WERI-Rb-1 (cell line): ENCODE data around the gene AMBP.

Experiments
- DNase-seq: peaks from one replicate; pipeline ENCODE4 v3.0.0-alpha.2; 2020
- H3K27ac ChIP-seq: fragments of 250-450 bp; sonication (Bioruptor Pico); 2 replicates; pipeline ENCODE4 v1.5.1; 2020; ENCODE audit warnings: mild to moderate bottlenecking, moderate library complexity
- H3K27me3 ChIP-seq: fragments of 250-450 bp; sonication (Bioruptor Pico); 2 replicates; pipeline ENCODE4 v1.5.1; 2021; ENCODE audit warnings: mild to moderate bottlenecking, low read depth, moderate library complexity; ENCODE audit not compliant: insufficient read depth, severe bottlenecking
- H3K36me3 ChIP-seq: fragments of 250-450 bp; sonication (Bioruptor Pico); 2 replicates; pipeline ENCODE4 v1.5.1; 2020; ENCODE audit warnings: mild to moderate bottlenecking, moderate library complexity
- H3K4me3 ChIP-seq: 2 replicates; pipeline ENCODE4 v1.5.1; 2011; ENCODE audit warnings: low read depth, mild to moderate bottlenecking, control low read depth, low read length
- H3K9me3 ChIP-seq: fragments of 250-450 bp; sonication (Bioruptor Pico); 2 replicates; pipeline ENCODE4 v1.5.1; 2021; ENCODE audit warnings: mild to moderate bottlenecking, moderate library complexity; ENCODE audit not compliant: severe bottlenecking
- TF ChIP-seq, protein P1 (sequence below): IDR thresholded peaks from 2 replicates; pipeline ENCODE4 v1.5.1; 2011; ENCODE audit warnings: low read depth, mild to moderate bottlenecking, control low read depth, inconsistent platforms, low read length

Gene AMBP

DNA sequence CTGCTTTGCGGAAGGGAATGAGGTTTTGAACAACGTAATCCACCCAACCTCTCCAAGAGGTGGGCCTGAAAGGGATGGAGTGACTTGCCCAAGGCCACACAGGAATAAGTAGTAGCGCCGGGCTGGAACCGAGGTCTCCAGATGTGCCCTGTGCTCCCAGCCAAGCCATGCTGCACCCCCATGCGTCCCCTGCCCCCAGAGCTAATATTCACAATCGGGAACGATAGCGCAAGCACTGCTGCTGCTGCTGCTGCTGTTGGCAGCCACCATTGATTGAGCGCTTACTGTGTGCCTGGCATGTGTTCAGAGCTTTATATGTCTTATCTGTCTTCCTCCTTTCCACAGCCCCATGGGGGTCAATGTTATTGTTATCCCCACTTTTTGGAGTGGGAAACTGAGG lies 43.9 kb downstream of the AMBP start:
- H3K27me3 ChIP-seq = no peaks in the 10 kb centered on the region
- no peak for DNase-seq
- no peaks in the 10 kb centered on the region for H3K36me3 ChIP-seq
- TF ChIP-seq, protein P1, sequence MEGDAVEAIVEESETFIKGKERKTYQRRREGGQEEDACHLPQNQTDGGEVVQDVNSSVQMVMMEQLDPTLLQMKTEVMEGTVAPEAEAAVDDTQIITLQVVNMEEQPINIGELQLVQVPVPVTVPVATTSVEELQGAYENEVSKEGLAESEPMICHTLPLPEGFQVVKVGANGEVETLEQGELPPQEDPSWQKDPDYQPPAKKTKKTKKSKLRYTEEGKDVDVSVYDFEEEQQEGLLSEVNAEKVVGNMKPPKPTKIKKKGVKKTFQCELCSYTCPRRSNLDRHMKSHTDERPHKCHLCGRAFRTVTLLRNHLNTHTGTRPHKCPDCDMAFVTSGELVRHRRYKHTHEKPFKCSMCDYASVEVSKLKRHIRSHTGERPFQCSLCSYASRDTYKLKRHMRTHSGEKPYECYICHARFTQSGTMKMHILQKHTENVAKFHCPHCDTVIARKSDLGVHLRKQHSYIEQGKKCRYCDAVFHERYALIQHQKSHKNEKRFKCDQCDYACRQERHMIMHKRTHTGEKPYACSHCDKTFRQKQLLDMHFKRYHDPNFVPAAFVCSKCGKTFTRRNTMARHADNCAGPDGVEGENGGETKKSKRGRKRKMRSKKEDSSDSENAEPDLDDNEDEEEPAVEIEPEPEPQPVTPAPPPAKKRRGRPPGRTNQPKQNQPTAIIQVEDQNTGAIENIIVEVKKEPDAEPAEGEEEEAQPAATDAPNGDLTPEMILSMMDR = no peak
- H3K27ac ChIP-seq = no peak overlapping the region
- H3K4me3 ChIP-seq = no peak overlapping the region
- H3K9me3 ChIP-seq = no peaks in the 10 kb centered on the region

DNA sequence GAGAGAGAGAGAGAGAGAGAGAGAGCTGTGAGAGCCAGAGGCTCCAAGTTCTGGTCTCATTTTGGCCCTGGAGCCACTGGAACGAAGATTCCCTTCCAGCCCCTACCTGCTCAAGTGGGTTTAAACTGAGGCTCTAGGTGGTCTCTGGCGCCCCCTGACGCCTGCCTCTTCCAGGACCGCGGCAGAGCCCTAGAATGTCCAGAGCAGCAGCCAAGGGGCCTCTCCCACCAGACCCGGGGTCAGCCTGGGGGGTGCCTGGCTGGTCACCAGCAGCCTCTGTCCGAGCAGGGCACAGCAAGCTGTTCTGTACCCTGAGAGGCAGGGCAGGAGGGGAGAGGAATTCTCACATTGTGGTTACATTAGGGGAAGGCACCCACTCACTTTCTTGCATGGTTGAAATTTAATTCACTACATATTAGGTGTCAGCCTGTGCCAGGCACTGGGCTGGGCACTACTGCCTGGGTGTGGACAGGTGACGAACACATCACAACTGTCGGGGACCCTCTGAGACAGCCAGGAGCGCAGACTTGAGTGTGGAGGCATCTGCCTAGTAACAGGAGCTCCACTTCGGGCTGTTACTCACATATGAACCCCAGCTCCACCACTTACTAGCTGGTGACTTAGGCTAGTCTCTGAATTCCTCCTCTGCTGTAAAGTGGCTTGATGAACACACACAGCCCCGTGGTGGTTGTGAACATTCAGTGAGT lies 44.5 kb downstream of the AMBP start:
- Histone ChIP-seq H3K4me3 (no peak overlapping the region), H3K36me3 (no peaks in the 10 kb centered on the region)
- DNase-seq = peak; percentile 76

DNA sequence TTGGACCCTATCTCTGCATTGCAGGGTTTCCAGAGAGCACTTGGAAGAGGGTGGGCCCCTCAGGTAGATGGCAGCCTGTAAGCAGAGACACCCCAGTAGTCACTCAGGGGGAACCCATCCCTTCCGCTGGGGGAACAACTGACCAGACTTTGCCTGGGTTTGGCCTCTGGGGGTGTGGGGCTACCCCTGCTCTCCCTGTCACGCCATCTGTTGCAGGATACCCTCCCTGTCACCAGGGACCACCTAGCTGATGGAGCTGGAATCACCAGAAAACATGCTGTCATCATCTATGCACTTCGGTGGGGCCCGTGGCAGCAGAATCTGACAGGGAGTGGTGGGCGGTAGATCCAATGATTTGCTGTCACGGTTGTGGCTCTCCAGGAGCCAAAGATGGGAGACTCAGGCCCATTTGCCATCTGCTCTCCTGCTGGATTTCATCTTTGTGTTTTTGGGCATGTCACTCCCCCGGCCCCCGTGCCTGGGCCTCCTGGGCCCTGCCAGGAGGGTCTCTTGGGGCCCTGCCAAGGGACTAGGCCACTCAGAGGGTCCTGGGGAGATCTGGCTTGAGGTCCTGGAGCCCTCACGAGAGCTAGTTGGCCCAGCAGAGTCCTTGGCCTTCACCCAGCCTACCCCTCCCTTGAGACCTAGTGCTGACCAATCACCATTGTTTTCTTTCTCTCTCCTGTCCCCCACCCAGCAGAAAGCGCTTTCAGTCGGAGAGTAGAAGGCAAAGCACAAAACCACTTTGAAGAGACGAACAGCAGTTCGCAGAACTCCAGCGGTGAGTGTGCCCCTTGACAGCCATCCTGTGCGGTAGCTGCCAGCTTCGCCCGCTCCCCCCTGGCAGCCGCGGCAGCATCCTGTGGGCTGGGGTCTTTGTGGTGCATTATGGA lies 45.9 kb downstream of the AMBP start:
- DNase-seq = no peak
- Histone ChIP-seq H3K27me3 (no peaks in the 10 kb centered on the region), H3K4me3 (no peak overlapping the region), H3K27ac (no peak overlapping the region), H3K9me3 (no peaks in the 10 kb centered on the region), H3K36me3 (no peaks in the 10 kb centered on the region)
- TF ChIP-seq, protein P1 = no peak

More for the DNA sequence above, 44.5 kb downstream of the AMBP start:
- Histone ChIP-seq H3K27ac (no peak overlapping the region), H3K27me3 (no peaks in the 10 kb centered on the region), H3K9me3 (no peaks in the 10 kb centered on the region)
- TF ChIP-seq, protein P1 = peak; percentile 93

DNA sequence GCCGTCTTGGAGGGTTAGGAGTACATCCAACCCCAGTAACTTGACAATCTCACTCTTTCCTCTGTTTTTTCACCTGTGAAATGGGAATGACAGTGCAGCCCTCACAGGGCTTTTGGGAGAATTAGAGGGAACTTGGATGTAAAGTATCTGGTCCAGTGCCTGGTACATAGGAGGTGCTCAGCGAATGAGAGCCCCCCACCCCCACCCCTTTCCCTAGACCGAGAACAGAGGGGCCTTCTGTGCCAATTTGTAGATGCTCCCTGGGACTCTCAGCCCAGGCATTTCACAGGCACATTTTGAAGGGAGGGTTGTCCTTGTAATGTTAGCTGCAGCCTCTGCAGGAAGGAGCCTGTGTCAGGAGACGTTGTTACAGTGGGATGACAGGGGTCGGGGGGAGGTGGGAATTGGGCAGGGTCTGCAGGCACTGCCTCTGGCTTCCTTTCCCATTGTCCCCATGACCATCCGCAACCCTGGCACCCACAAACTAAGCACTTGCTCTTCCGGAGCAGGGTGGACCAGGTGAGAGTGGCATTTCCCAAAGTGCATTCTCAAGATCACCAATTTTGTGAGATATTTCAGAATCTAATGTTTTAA lies 47.0 kb downstream of the AMBP start:
- Histone ChIP-seq H3K27me3 (no peaks in the 10 kb centered on the region), H3K27ac (no peak overlapping the region), H3K9me3 (no peaks in the 10 kb centered on the region), H3K36me3 (no peaks in the 10 kb centered on the region), H3K4me3 (no peak overlapping the region)
- TF ChIP-seq, protein P1 = no peak
- no peak for DNase-seq

DNA sequence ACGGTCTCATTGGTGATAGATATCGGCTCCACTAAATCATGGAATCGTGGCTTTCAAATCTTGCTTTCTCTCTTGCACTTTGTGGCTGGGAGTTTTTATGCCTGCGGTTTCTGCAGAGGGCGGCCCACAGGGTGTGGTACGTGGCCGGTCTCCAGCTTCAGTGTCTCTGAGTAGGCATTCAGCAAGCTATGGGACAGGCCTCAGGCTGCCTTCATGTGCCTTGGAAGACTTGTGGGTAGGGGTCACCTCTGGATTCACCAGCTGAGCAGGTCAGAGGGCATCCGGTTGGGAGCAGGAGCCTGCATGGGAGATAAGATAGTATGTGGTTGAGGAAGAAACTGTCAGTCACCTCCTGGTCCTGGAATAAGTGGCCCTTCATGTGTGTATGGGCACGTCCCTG lies 47.7 kb downstream of the AMBP start:
- Histone ChIP-seq H3K36me3 (no peaks in the 10 kb centered on the region), H3K4me3 (no peak overlapping the region), H3K27me3 (no peaks in the 10 kb centered on the region), H3K27ac (no peak overlapping the region), H3K9me3 (no peaks in the 10 kb centered on the region)
- TF ChIP-seq, protein P1 = no peak
- no peak for DNase-seq
